K562 (cell line): Measurements from ENCODE around the gene ACR. TPM values are rescaled to one million over a fixed set of nuclear protein-coding genes. Genes with fewer than 3 reads are reported as not detected.

Experiments
- EZH2 ChIP-seq: IDR thresholded peaks from 2 replicates; pipeline ENCODE4 v1.6.1; 2012; ENCODE audit warnings: low read depth, mild to moderate bottlenecking, inconsistent platforms, low read length, borderline replicate concordance
- GATAD2A ChIP-seq: fragments of 450-650 bp; IDR thresholded peaks from 2 replicates; pipeline ENCODE4 v1.6.1; 2017
- ILK ChIP-seq: fragments of 450-650 bp; IDR thresholded peaks from 2 replicates; pipeline ENCODE4 v1.6.1; 2016; ENCODE audit warnings: missing genetic modification characterization, low read depth, mild to moderate bottlenecking, missing compliant biosample characterization, moderate library complexity, borderline replicate concordance
- KAT8 ChIP-seq: fragments of 450-650 bp; IDR thresholded peaks from 2 replicates; pipeline ENCODE4 v1.6.1; 2016; ENCODE audit warnings: low read depth, mild to moderate bottlenecking
- PRDM10 ChIP-seq: fragments of 450-650 bp; IDR thresholded peaks from 2 replicates; pipeline ENCODE4 v1.6.1; 2018; ENCODE audit not compliant: partially characterized antibody
- RBM34 ChIP-seq: fragments of 200-400 bp; formaldehyde crosslinking; IDR thresholded peaks from 2 replicates; pipeline ENCODE4 v1.6.1; 2018; ENCODE audit warnings: low read length, borderline replicate concordance; ENCODE audit not compliant: insufficient read depth
- STAG1 ChIP-seq: sonication (generic); formaldehyde crosslinking; IDR thresholded peaks from 2 replicates; pipeline ENCODE4 v1.5.0; 2020; ENCODE audit warnings: missing genetic modification reagents, borderline replicate concordance
- ZNF253 ChIP-seq: fragments of 250-450 bp; sonication (Bioruptor Pico); conservative IDR thresholded peaks from 2 replicates; pipeline ENCODE4 v1.6.1; 2021; ENCODE audit warnings: mild to moderate bottlenecking
- polyA plus RNA-seq, 8 experiments: library from polyadenylated mRNA; depleted of rRNA in 4 of 8; stranded (reverse) in 5 of 8; unstranded in 3 of 8; fragments of >200 nt; fragmentation: Nextera tagmentation in 2 of 8; fragmentation: Illumina TruSeq in 1 of 8; extraction: Ambion mirVana in 2 of 8; extraction: Trizol in 1 of 8; gene quantifications; 2 replicates each; pipeline versions ENCODE4 v1.2.1 to v1.2.3, GENCODE V29; 2011 to 2014; ENCODE audit warnings: inconsistent platforms in 1 of 8, missing spikeins in 1 of 8
- total RNA-seq, 7 experiments: library from RNA; depleted of rRNA in 6 of 7; stranded (reverse); fragments of >200 nt in 6 of 7; fragmentation: Illumina TruSeq in 2 of 7; extraction: Trizol in 2 of 7; gene quantifications; 2 replicates each; pipeline versions ENCODE4 v1.2.1 to v1.2.3, GENCODE V29; 2011 to 2021; ENCODE audit warnings: low replicate concordance in 1 of 7
- TF ChIP-seq, protein P1 (sequence below): sonication (generic); formaldehyde crosslinking; IDR thresholded peaks from 2 replicates; pipeline ENCODE4 v1.9.0; 2022; ENCODE audit warnings: mild to moderate bottlenecking, missing genetic modification reagents
- TF ChIP-seq, protein P2 (sequence below): fragments of 250-450 bp; sonication (Bioruptor Pico); IDR thresholded peaks from 2 replicates; pipeline ENCODE4 v1.4.0; 2020; ENCODE audit warnings: mild to moderate bottlenecking, moderate library complexity
- TF ChIP-seq, protein P3 (sequence below): sonication (generic); formaldehyde crosslinking; IDR thresholded peaks from 2 replicates; pipeline ENCODE4 v1.8.0; 2022; ENCODE audit warnings: missing genetic modification reagents, mild to moderate bottlenecking, moderate library complexity, borderline replicate concordance
- TF ChIP-seq, protein P4 (sequence below): fragments of 250-450 bp; sonication (Bioruptor Pico); IDR thresholded peaks from 2 replicates; pipeline ENCODE4 v1.4.0; 2020
- TF ChIP-seq, protein P5 (sequence below): fragments of 200-800 bp; sonication (Bioruptor generic); IDR thresholded peaks from 2 replicates; pipeline ENCODE4 v1.6.1; 2017; ENCODE audit warnings: missing genetic modification characterization, missing compliant biosample characterization

Gene ACR
- total and polyA plus RNA-seq, 9 of the 15 experiments (the other 6 are each of a cell fraction or from before 2014, with no cell fraction given) = not detected

GRCh38 chr22:50739894-50740293 lies 1.9 kb downstream of the ACR start (continued):
- TF ChIP-seq PRDM10 (no peak), GATAD2A (no peak), STAG1 (CRISPR knock-in tag) (no peak), RBM34 (no peak), EZH2 (no peak), ILK (no peak), KAT8 (no peak), ZNF253 (CRISPR knock-in tag) (no peak)
- TF ChIP-seq, protein P1, sequence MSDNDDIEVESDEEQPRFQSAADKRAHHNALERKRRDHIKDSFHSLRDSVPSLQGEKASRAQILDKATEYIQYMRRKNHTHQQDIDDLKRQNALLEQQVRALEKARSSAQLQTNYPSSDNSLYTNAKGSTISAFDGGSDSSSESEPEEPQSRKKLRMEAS = no peak
- TF ChIP-seq, protein P2, sequence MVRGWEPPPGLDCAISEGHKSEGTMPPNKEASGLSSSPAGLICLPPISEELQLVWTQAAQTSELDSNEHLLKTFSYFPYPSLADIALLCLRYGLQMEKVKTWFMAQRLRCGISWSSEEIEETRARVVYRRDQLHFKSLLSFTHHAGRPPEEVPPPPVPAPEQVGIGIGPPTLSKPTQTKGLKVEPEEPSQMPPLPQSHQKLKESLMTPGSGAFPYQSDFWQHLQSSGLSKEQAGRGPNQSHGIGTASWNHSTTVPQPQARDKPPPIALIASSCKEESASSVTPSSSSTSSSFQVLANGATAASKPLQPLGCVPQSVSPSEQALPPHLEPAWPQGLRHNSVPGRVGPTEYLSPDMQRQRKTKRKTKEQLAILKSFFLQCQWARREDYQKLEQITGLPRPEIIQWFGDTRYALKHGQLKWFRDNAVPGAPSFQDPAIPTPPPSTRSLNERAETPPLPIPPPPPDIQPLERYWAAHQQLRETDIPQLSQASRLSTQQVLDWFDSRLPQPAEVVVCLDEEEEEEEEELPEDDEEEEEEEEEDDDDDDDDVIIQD = no peak
- TF ChIP-seq, protein P3, sequence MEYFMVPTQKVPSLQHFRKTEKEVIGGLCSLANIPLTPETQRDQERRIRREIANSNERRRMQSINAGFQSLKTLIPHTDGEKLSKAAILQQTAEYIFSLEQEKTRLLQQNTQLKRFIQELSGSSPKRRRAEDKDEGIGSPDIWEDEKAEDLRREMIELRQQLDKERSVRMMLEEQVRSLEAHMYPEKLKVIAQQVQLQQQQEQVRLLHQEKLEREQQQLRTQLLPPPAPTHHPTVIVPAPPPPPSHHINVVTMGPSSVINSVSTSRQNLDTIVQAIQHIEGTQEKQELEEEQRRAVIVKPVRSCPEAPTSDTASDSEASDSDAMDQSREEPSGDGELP (CRISPR knock-in tag) = no peak
- TF ChIP-seq, protein P4, sequence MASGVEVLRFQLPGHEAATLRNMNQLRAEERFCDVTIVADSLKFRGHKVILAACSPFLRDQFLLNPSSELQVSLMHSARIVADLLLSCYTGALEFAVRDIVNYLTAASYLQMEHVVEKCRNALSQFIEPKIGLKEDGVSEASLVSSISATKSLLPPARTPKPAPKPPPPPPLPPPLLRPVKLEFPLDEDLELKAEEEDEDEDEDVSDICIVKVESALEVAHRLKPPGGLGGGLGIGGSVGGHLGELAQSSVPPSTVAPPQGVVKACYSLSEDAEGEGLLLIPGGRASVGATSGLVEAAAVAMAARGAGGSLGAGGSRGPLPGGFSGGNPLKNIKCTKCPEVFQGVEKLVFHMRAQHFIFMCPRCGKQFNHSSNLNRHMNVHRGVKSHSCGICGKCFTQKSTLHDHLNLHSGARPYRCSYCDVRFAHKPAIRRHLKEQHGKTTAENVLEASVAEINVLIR (CRISPR knock-in tag) = no peak
- TF ChIP-seq, protein P5, sequence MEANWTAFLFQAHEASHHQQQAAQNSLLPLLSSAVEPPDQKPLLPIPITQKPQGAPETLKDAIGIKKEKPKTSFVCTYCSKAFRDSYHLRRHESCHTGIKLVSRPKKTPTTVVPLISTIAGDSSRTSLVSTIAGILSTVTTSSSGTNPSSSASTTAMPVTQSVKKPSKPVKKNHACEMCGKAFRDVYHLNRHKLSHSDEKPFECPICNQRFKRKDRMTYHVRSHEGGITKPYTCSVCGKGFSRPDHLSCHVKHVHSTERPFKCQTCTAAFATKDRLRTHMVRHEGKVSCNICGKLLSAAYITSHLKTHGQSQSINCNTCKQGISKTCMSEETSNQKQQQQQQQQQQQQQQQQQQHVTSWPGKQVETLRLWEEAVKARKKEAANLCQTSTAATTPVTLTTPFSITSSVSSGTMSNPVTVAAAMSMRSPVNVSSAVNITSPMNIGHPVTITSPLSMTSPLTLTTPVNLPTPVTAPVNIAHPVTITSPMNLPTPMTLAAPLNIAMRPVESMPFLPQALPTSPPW (CRISPR knock-in tag) = peak; percentile 19; the same call in 1 of the 2 replicates
